WTC11 (cell line): ENCODE data around the gene MICAL3. TPM values are rescaled to one million over a fixed set of nuclear protein-coding genes. Genes with fewer than 3 reads are reported as not detected.

Source experiments
- ATAC-seq: fragments of 200-7000 bp; cut with Tn5 transposase; 2 replicates; pipeline ENCODE4 v1.10.0; 2021; ENCODE audit warnings: mild to moderate bottlenecking, moderate library complexity
- CTCF ChIA-PET: fragments of 300-600 bp; sonication (Branson Sonifier 250); formaldehyde crosslinking; loops from one replicate; lab custom pipeline; 2021; ENCODE audit warnings: antibody characterized with exemption; lab: Charles Lee
- POLR2A ChIA-PET: fragments of 350-600 bp; sonication (Branson Sonifier 250); formaldehyde crosslinking; loops from one replicate; lab custom pipeline; 2021; ENCODE audit warnings: antibody characterized with exemption; lab: Charles Lee
- DNase-seq: peaks from one replicate; pipeline ENCODE4 v3.0.0; 2021; ENCODE audit warnings: low spot score
- H3K27ac Mint-ChIP-seq: 2 replicates; pipeline ENCODE4 v1.8.0; 2021; ENCODE audit warnings: mixed read lengths
- H3K27me3 Mint-ChIP-seq: 2 replicates; pipeline ENCODE4 v1.8.0; 2021; ENCODE audit warnings: low read depth, mild to moderate bottlenecking, moderate library complexity, mixed read lengths
- H3K36me3 Mint-ChIP-seq: 2 replicates; pipeline ENCODE4 v1.8.0; 2021; ENCODE audit warnings: mixed read lengths
- H3K4me1 Mint-ChIP-seq: 2 replicates; pipeline ENCODE4 v1.8.0; 2022; ENCODE audit warnings: mixed read lengths
- H3K4me3 Mint-ChIP-seq: 2 replicates; pipeline ENCODE4 v1.8.0; 2021; ENCODE audit warnings: mild to moderate bottlenecking, moderate library complexity, mixed read lengths
- H3K9me3 Mint-ChIP-seq: 2 replicates; pipeline ENCODE4 v1.8.0; 2021; ENCODE audit warnings: mixed read lengths
- CREB1 ChIP-seq: sonication (generic); formaldehyde crosslinking; IDR thresholded peaks from 2 replicates; pipeline ENCODE4 v1.8.0; 2023; ENCODE audit warnings: mild to moderate bottlenecking, missing genetic modification reagents
- CREM ChIP-seq: sonication (generic); formaldehyde crosslinking; IDR thresholded peaks from 2 replicates; pipeline ENCODE4 v1.8.1; 2022; ENCODE audit warnings: mild to moderate bottlenecking, missing genetic modification reagents, moderate library complexity
- GTF2I ChIP-seq: fragments of 250-450 bp; sonication (Bioruptor Pico); conservative IDR thresholded peaks from 2 replicates; pipeline ENCODE4 v1.4.0; 2021; ENCODE audit warnings: mild to moderate bottlenecking
- HMGA2 ChIP-seq: fragments of 250-450 bp; sonication (Bioruptor Pico); IDR thresholded peaks from 2 replicates; pipeline ENCODE4 v1.4.0; 2021; ENCODE audit warnings: mild to moderate bottlenecking, moderate library complexity
- JAZF1 ChIP-seq: fragments of 250-450 bp; sonication (Bioruptor Pico); IDR thresholded peaks from 2 replicates; pipeline ENCODE4 v1.9.0; 2021; ENCODE audit warnings: moderate library complexity, mild to moderate bottlenecking, inconsistent platforms
- JUN ChIP-seq: sonication (generic); formaldehyde crosslinking; IDR thresholded peaks from 2 replicates; pipeline ENCODE4 v1.8.0; 2023; ENCODE audit warnings: mild to moderate bottlenecking, missing genetic modification reagents
- KAT7 ChIP-seq: sonication (generic); formaldehyde crosslinking; IDR thresholded peaks from 2 replicates; pipeline ENCODE4 v1.8.1; 2023; ENCODE audit warnings: missing genetic modification reagents, mild to moderate bottlenecking, borderline replicate concordance
- NR3C1 ChIP-seq: sonication (generic); formaldehyde crosslinking; conservative IDR thresholded peaks from 2 replicates; pipeline ENCODE4 v1.8.1; 2023; ENCODE audit warnings: low read depth, mild to moderate bottlenecking, missing genetic modification reagents
- RELA ChIP-seq: sonication (generic); formaldehyde crosslinking; IDR thresholded peaks from 2 replicates; pipeline ENCODE4 v1.8.1; 2022; ENCODE audit warnings: missing genetic modification reagents, mild to moderate bottlenecking, borderline replicate concordance
- USF2 ChIP-seq: sonication (generic); formaldehyde crosslinking; IDR thresholded peaks from 2 replicates; pipeline ENCODE4 v1.8.1; 2023; ENCODE audit warnings: mild to moderate bottlenecking, missing genetic modification reagents, moderate library complexity
- ZNF219 ChIP-seq: sonication (generic); formaldehyde crosslinking; IDR thresholded peaks from 2 replicates; pipeline ENCODE4 v1.8.0; 2023; ENCODE audit warnings: missing genetic modification reagents, mild to moderate bottlenecking, borderline replicate concordance
- ZNF532 ChIP-seq: fragments of 250-450 bp; sonication (Bioruptor Pico); IDR thresholded peaks from 2 replicates; pipeline ENCODE4 v1.9.0; 2021; ENCODE audit warnings: mild to moderate bottlenecking, borderline replicate concordance
- total RNA-seq: library from RNA; stranded (reverse); gene quantifications from 3 replicates; pipeline ENCODE4 v1.2.3, GENCODE V29; 2021
- TF ChIP-seq, protein P1 (sequence below): sonication (generic); formaldehyde crosslinking; IDR thresholded peaks from 2 replicates; pipeline ENCODE4 v1.8.1; 2023; ENCODE audit warnings: mild to moderate bottlenecking, missing genetic modification reagents, borderline replicate concordance
- TF ChIP-seq, protein P2 (sequence below): sonication (generic); formaldehyde crosslinking; IDR thresholded peaks from 2 replicates; pipeline ENCODE4 v1.8.1; 2022; ENCODE audit warnings: low read depth, mild to moderate bottlenecking, moderate library complexity, missing genetic modification reagents, borderline replicate concordance
- TF ChIP-seq, protein P3 (sequence below): fragments of 250-450 bp; sonication (Bioruptor Pico); conservative IDR thresholded peaks from 2 replicates; pipeline ENCODE4 v1.9.0; 2021; ENCODE audit warnings: mild to moderate bottlenecking
- TF ChIP-seq, protein P4 (sequence below): sonication (generic); formaldehyde crosslinking; IDR thresholded peaks from 2 replicates; pipeline ENCODE4 v1.8.0; 2023; ENCODE audit warnings: mild to moderate bottlenecking, missing genetic modification reagents

The MICAL3 gene
- total RNA-seq, 1 experiment from 2014 or later: 41.2 TPM

- TF ChIP-seq JUN (no peak), HMGA2 (no peak)
- TF ChIP-seq, protein P1, sequence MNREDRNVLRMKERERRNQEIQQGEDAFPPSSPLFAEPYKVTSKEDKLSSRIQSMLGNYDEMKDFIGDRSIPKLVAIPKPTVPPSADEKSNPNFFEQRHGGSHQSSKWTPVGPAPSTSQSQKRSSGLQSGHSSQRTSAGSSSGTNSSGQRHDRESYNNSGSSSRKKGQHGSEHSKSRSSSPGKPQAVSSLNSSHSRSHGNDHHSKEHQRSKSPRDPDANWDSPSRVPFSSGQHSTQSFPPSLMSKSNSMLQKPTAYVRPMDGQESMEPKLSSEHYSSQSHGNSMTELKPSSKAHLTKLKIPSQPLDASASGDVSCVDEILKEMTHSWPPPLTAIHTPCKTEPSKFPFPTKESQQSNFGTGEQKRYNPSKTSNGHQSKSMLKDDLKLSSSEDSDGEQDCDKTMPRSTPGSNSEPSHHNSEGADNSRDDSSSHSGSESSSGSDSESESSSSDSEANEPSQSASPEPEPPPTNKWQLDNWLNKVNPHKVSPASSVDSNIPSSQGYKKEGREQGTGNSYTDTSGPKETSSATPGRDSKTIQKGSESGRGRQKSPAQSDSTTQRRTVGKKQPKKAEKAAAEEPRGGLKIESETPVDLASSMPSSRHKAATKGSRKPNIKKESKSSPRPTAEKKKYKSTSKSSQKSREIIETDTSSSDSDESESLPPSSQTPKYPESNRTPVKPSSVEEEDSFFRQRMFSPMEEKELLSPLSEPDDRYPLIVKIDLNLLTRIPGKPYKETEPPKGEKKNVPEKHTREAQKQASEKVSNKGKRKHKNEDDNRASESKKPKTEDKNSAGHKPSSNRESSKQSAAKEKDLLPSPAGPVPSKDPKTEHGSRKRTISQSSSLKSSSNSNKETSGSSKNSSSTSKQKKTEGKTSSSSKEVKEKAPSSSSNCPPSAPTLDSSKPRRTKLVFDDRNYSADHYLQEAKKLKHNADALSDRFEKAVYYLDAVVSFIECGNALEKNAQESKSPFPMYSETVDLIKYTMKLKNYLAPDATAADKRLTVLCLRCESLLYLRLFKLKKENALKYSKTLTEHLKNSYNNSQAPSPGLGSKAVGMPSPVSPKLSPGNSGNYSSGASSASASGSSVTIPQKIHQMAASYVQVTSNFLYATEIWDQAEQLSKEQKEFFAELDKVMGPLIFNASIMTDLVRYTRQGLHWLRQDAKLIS (CRISPR knock-in tag): no peak
These were observed 10.4 kb downstream of the MICAL3 start (continued) for GRCh38 chr22:18013947-18014346.

GRCh38 chr22:18013436-18013835, 10.9 kb downstream of the MICAL3 start:
- no peak for ATAC-seq
- Mint-ChIP-seq H3K4me1 (no peaks in the 10 kb centered on the region), H3K4me3 (no peak overlapping the region), H3K27me3 (no peaks in the 10 kb centered on the region), H3K27ac (no peak overlapping the region), H3K36me3 (no peaks in the 10 kb centered on the region), H3K9me3 (no peaks in the 10 kb centered on the region)
- CTCF ChIA-PET: no interaction called here
- TF ChIP-seq JAZF1 (CRISPR knock-in tag) (no peak), CREM (CRISPR knock-in tag) (no peak), RELA (CRISPR knock-in tag) (no peak), GTF2I (CRISPR knock-in tag) (no peak), USF2 (CRISPR knock-in tag) (no peak), CREB1 (CRISPR knock-in tag) (no peak), ZNF532 (CRISPR knock-in tag) (no peak), NR3C1 (CRISPR knock-in tag) (no peak), KAT7 (no peak), ZNF219 (no peak)
- TF ChIP-seq, protein P2, sequence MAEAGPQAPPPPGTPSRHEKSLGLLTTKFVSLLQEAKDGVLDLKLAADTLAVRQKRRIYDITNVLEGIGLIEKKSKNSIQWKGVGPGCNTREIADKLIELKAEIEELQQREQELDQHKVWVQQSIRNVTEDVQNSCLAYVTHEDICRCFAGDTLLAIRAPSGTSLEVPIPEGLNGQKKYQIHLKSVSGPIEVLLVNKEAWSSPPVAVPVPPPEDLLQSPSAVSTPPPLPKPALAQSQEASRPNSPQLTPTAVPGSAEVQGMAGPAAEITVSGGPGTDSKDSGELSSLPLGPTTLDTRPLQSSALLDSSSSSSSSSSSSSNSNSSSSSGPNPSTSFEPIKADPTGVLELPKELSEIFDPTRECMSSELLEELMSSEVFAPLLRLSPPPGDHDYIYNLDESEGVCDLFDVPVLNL (CRISPR knock-in tag): no peak
- TF ChIP-seq, protein P3, sequence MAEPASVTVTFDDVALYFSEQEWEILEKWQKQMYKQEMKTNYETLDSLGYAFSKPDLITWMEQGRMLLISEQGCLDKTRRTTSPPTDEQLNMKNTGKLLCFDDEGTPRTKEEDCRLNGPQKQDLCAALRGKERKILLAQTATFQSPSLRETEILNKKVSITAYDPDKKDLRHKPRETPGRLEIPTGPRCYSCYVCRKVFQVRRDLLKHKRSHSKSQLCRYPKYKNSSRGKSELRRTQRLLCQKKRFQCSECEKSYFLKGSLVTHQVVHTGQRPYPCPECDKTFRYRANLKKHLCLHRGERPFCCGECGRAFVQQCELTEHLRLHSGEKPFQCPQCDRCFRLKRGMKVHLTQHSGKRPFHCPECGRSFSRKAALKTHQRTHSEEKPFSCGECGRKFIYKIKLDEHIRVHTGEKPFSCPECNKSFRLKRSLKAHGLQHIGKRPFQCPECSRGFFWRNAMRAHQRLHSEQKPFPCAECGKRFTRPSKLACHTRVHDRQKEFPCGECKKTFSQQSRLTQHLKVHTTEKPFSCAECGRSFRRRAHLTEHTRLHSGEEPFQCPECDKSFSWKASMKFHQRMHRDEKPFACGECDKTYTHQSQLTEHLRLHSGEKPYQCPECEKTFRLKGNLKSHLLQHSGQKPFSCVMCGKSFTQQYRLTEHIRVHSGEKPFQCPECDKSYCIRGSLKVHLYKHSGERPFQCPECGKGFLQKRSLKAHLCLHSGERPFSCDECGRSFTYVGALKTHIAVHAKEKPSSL (CRISPR knock-in tag): no peak
- TF ChIP-seq, protein P4, sequence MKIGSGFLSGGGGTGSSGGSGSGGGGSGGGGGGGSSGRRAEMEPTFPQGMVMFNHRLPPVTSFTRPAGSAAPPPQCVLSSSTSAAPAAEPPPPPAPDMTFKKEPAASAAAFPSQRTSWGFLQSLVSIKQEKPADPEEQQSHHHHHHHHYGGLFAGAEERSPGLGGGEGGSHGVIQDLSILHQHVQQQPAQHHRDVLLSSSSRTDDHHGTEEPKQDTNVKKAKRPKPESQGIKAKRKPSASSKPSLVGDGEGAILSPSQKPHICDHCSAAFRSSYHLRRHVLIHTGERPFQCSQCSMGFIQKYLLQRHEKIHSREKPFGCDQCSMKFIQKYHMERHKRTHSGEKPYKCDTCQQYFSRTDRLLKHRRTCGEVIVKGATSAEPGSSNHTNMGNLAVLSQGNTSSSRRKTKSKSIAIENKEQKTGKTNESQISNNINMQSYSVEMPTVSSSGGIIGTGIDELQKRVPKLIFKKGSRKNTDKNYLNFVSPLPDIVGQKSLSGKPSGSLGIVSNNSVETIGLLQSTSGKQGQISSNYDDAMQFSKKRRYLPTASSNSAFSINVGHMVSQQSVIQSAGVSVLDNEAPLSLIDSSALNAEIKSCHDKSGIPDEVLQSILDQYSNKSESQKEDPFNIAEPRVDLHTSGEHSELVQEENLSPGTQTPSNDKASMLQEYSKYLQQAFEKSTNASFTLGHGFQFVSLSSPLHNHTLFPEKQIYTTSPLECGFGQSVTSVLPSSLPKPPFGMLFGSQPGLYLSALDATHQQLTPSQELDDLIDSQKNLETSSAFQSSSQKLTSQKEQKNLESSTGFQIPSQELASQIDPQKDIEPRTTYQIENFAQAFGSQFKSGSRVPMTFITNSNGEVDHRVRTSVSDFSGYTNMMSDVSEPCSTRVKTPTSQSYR: no peak
- no peak for DNase-seq
- POLR2A ChIA-PET: no interaction called here
